Ishikawa (cell line): ENCODE results near the gene DEGS2.

Experiments used
- CEBPB ChIP-seq: IDR thresholded peaks from 2 replicates; pipeline ENCODE4 v1.6.1; 2012
- CREB1 ChIP-seq: IDR thresholded peaks from 2 replicates; pipeline ENCODE4 v1.6.1; 2012; ENCODE audit warnings: low read depth
- EGR1 ChIP-seq: IDR thresholded peaks from 2 replicates; pipeline ENCODE4 v1.6.1; 2012
- EP300 ChIP-seq: IDR thresholded peaks from 2 replicates; pipeline ENCODE4 v1.6.1; 2012; ENCODE audit warnings: borderline replicate concordance
- FOXM1 ChIP-seq: IDR thresholded peaks from 2 replicates; pipeline ENCODE4 v1.6.1; 2012; ENCODE audit warnings: low read depth, borderline replicate concordance
- MAX ChIP-seq: IDR thresholded peaks from 2 replicates; pipeline ENCODE4 v1.6.1; 2012
- NFIC ChIP-seq: IDR thresholded peaks from 2 replicates; pipeline ENCODE4 v1.6.1; 2012
- RAD21 ChIP-seq: IDR thresholded peaks from 2 replicates; pipeline ENCODE4 v1.6.1; 2012; ENCODE audit warnings: low read depth
- REST ChIP-seq: IDR thresholded peaks from 2 replicates; pipeline ENCODE4 v1.6.1; 2012; ENCODE audit warnings: low read depth, mild to moderate bottlenecking
- TAF1 ChIP-seq: IDR thresholded peaks from 2 replicates; pipeline ENCODE4 v1.6.1; 2012; ENCODE audit warnings: low read depth, mild to moderate bottlenecking
- TCF12 ChIP-seq: IDR thresholded peaks from 2 replicates; pipeline ENCODE4 v1.6.1; 2012; ENCODE audit warnings: low read depth
- TEAD4 ChIP-seq: IDR thresholded peaks from 2 replicates; pipeline ENCODE4 v1.6.1; 2012
- USF1 ChIP-seq: IDR thresholded peaks from 2 replicates; pipeline ENCODE4 v1.6.1; 2012
- YY1 ChIP-seq: IDR thresholded peaks from 2 replicates; pipeline ENCODE4 v1.6.1; 2012; ENCODE audit warnings: low read depth
- ZBTB7A ChIP-seq: IDR thresholded peaks from 2 replicates; pipeline ENCODE4 v1.6.1; 2012; ENCODE audit warnings: low read depth

DEGS2 gene

GRCh38 chr14:100104006-100104352, 55.5 kb downstream of the DEGS2 start:
- TF ChIP-seq MAX (no peak), CREB1 (no peak), EGR1 (no peak), TEAD4 (no peak), FOXM1 (no peak), TCF12 (no peak), NFIC (no peak), REST (no peak), YY1 (no peak), CEBPB (no peak), ZBTB7A (no peak), USF1 (no peak), TAF1 (no peak), EP300 (no peak), RAD21 (no peak)

- no peak for TF ChIP-seq REST
Measured at GRCh38 chr14:100103250-100104005, 56.0 kb downstream of the DEGS2 start.

- TF ChIP-seq FOXM1 (no peak), TAF1 (no peak), CEBPB (no peak), TCF12 (no peak), MAX (no peak), REST (no peak), NFIC (no peak), TEAD4 (no peak), USF1 (no peak), CREB1 (no peak), RAD21 (no peak), ZBTB7A (no peak), EP300 (no peak), EGR1 (no peak), YY1 (no peak)
Measured at GRCh38 chr14:100102156-100102785, 57.2 kb downstream of the DEGS2 start.

GRCh38 chr14:100100032-100100703, 59.3 kb downstream of the DEGS2 start:
- no peak for TF ChIP-seq FOXM1
- TF ChIP-seq MAX: no peak
- TF ChIP-seq USF1: no peak
- TF ChIP-seq RAD21: no peak
- no peak for TF ChIP-seq TCF12
- TF ChIP-seq CREB1: no peak
- TF ChIP-seq TAF1: no peak
- TF ChIP-seq EP300: no peak
- no peak for TF ChIP-seq REST
- TF ChIP-seq YY1: no peak
- TF ChIP-seq CEBPB: no peak
- no peak for TF ChIP-seq ZBTB7A
- no peak for TF ChIP-seq TEAD4
- no peak for TF ChIP-seq EGR1
- TF ChIP-seq NFIC: no peak
